Subcutaneous adipose tissue (tissue), 4 donors: ENCODE data around the gene CAPNS1. TPM values are rescaled to one million over a fixed set of nuclear protein-coding genes. Genes with fewer than 3 reads are reported as not detected.

Experiments
- total RNA-seq, 4 donors: library from RNA; depleted of rRNA; stranded (reverse); fragments of >200 nt; gene quantifications; one replicate each; pipeline ENCODE4 v1.1.0, GENCODE V29; 2016
- TF ChIP-seq, protein P1 (sequence below): fragments of 450-650 bp; IDR thresholded peaks from one replicate; pipeline ENCODE4 v1.5.1; 2016; ENCODE audit warnings: low read depth, mild to moderate bottlenecking, control low read depth, antibody characterized with exemption, moderate library complexity

The CAPNS1 gene
- total RNA-seq, 4 donors from 2014 or later: 211 to 331 (median 247) TPM

- TF ChIP-seq, protein P1, sequence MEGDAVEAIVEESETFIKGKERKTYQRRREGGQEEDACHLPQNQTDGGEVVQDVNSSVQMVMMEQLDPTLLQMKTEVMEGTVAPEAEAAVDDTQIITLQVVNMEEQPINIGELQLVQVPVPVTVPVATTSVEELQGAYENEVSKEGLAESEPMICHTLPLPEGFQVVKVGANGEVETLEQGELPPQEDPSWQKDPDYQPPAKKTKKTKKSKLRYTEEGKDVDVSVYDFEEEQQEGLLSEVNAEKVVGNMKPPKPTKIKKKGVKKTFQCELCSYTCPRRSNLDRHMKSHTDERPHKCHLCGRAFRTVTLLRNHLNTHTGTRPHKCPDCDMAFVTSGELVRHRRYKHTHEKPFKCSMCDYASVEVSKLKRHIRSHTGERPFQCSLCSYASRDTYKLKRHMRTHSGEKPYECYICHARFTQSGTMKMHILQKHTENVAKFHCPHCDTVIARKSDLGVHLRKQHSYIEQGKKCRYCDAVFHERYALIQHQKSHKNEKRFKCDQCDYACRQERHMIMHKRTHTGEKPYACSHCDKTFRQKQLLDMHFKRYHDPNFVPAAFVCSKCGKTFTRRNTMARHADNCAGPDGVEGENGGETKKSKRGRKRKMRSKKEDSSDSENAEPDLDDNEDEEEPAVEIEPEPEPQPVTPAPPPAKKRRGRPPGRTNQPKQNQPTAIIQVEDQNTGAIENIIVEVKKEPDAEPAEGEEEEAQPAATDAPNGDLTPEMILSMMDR: no peak
Measured at GRCh38 chr19:36160821-36161596, 21.1 kb downstream of the CAPNS1 start.

DNA sequence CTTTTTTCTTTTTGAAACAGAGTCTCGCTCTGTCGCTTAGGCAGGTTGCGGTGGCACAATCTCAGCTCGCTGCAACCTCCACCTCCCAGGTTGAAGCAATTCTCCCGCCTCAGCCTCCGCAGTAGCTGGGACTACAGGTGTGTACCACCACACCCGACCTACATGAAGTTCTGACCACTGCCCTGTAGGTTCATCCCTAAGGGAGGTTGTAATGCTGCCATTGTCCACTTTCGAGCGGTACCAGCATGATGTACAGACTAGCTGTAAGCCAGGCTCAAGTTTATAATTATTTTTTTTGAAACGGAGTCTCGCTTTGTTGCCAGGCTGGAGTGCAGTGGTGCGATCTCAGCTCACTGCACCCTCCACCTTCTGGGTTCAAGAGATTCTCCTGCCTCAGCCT lies 23.9 kb downstream of the CAPNS1 start:
- TF ChIP-seq, protein P1: no peak

GRCh38 chr19:36169084-36169760 lies 29.4 kb downstream of the CAPNS1 start:
- TF ChIP-seq, protein P1: no peak

DNA sequence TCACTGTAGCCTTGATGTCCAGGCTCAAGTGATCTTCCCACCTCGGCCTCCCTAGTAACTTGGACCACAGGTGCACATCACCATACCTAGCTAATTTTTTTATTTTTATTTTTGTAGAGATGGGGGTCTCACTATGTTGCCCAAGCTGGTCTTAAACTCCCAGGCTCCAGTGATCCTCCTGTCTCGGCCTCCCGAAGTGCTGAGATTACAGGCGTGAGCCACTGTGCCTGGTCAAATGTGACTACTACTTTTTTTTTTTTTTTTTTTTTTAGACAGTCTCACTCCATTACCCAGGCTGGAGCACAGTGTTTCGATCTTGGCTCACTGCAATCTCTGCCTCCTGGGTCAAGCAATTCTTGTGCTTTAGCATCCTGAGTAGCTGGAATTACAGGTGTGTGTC lies 33.0 kb downstream of the CAPNS1 start:
- TF ChIP-seq, protein P1: no peak

DNA sequence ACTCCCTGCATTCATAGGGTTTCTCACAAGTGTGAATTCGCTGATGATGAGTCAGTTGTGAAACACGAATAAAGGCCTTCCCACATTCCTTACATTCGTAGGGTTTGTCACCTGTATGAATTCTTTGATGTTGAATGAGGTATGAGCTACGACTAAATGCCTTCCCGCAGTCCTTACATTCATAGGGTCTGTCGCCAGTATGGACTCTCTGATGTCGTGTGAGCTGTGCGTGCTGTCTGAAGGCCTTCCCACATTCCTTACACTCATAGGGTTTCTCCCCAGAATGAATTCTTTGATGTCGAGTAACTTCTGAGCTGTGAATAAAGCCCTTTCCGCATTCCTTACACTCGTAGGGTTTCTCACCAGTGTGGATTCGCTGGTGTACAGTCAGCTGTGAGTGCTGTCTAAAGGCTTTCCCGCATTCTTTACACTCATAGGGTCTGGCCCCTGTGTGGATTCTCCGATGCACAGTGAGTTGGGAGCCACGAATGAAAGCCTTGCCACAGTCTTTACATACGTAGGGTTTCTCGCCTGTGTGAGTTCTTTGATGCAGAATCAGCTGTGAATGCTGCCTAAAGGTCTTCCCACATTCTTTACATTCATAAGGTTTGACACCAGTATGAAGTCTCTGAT lies 42.9 kb downstream of the CAPNS1 start:
- TF ChIP-seq, protein P1: no peak

GRCh38 chr19:36183245-36183628 lies 43.4 kb downstream of the CAPNS1 start:
- TF ChIP-seq, protein P1: no peak

- TF ChIP-seq, protein P1: no peak
Measured at GRCh38 chr19:36196249-36196648, 56.4 kb downstream of the CAPNS1 start.
